Prostate gland (tissue), 2 donors: ENCODE data around the gene EWSR1. TPM values are rescaled to one million over a fixed set of nuclear protein-coding genes. Genes with fewer than 3 reads are reported as not detected.
"Not testable (repeated sequence)": the region's sequence is repeated elsewhere in the genome, so short reads cannot be mapped to it uniquely, and the experiment has no call there.

ENCODE experiments used
- DNase-seq: peaks from one replicate; pipeline ENCODE4 v3.0.0-alpha.2; 2019; ENCODE audit warnings: low spot score
- H3K27ac ChIP-seq, 2 donors: fragments of 200-600 bp; sonication (generic); 2 replicates each; pipeline ENCODE4 v1.5.1; 2017 to 2019
- H3K27me3 ChIP-seq: fragments of 200-600 bp; sonication (generic); replicated peaks from 2 replicates; pipeline ENCODE4 v1.5.1; 2019; ENCODE audit not compliant: insufficient read depth
- H3K36me3 ChIP-seq, 2 donors: fragments of 200-600 bp; sonication (generic); 1 replicate in 1 of 2; 2 replicates in 1 of 2; pipeline versions ENCODE4 v1.5.1 to v1.8.1; 2017 to 2019
- H3K4me1 ChIP-seq: fragments of 200-600 bp; sonication (generic); replicated peaks from 2 replicates; pipeline ENCODE4 v1.5.1; 2019
- H3K4me3 ChIP-seq, 2 donors: fragments of 200-600 bp; sonication (generic); 2 replicates each; pipeline ENCODE4 v1.5.1; 2017 to 2019
- H3K9me3 ChIP-seq: fragments of 200-600 bp; sonication (generic); 2 replicates; pipeline ENCODE4 v1.5.1; 2017
- POLR2A ChIP-seq: fragments of 450-650 bp; IDR thresholded peaks from one replicate; pipeline ENCODE4 v1.6.1; 2016; ENCODE audit warnings: antibody characterized with exemption, mild to moderate bottlenecking
- POLR2AphosphoS5 ChIP-seq: sonication (generic); formaldehyde crosslinking; IDR thresholded peaks from one replicate; pipeline ENCODE4 v1.6.1; 2017; ENCODE audit warnings: antibody characterized with exemption
- WGBS: methylation state at CpG from one replicate; pipeline ENCODE4 v1.1.5; 2018; 5-methylcytosine and 5-hydroxymethylcytosine counted together
- intact Hi-C: fragments of 100-400 bp; cut with DNase I; formaldehyde crosslinking; loops from one replicate; pipeline ENCODE4 v1.14.2; 2022
- total RNA-seq, 2 donors: library from RNA; depleted of rRNA; stranded (reverse); fragments of >200 nt; gene quantifications; one replicate each; pipeline ENCODE4 v1.1.0, GENCODE V29; 2016
- TF ChIP-seq, protein P1 (sequence below), 4 experiments: fragments of 200-600 bp in 2 of 4; fragments of 450-650 bp in 2 of 4; sonication (generic) in 2 of 4; IDR thresholded peaks; 1 replicate in 3 of 4; 2 replicates in 1 of 4; pipeline ENCODE4 v1.5.1; 2016 to 2019; ENCODE audit warnings: antibody characterized with exemption in 4 of 4, mild to moderate bottlenecking in 2 of 4, moderate library complexity in 2 of 4

EWSR1 gene, protein sequence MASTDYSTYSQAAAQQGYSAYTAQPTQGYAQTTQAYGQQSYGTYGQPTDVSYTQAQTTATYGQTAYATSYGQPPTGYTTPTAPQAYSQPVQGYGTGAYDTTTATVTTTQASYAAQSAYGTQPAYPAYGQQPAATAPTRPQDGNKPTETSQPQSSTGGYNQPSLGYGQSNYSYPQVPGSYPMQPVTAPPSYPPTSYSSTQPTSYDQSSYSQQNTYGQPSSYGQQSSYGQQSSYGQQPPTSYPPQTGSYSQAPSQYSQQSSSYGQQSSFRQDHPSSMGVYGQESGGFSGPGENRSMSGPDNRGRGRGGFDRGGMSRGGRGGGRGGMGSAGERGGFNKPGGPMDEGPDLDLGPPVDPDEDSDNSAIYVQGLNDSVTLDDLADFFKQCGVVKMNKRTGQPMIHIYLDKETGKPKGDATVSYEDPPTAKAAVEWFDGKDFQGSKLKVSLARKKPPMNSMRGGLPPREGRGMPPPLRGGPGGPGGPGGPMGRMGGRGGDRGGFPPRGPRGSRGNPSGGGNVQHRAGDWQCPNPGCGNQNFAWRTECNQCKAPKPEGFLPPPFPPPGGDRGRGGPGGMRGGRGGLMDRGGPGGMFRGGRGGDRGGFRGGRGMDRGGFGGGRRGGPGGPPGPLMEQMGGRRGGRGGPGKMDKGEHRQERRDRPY
- 100 to 1,000 TPM; 181 to 213 TPM for total RNA-seq

DNA sequence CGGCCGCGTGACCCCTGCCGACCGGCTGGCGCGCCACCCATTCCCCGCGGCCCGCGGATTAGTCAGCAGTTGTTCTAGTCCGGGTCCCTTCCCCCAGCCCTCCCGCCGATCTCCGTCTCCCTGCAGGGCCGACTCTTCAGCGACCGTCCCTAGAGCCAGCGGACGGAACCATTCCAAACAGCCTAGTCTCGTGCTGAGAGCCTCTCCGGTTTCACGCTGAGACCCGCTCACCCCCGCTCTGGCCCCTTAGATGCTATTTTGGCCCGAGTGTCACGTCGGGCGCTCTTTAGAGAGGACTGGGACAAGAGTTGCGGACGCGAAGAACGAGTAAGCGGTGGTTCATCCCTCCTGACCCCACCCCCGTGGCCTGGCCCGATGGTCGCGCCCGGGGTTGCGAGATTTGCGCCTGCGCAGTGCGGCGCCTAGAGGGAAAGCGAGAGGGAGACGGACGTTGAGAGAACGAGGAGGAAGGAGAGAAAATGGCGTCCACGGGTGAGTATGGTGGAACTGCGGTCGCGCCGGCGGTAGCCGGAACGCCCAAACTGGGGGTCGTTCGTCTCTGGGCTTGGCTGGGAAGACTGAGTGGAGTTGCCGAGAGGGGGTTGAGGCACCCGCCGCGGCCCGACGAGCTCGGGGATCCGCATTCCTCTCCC, at the start of gene EWSR1, which contains the start of gene RHBDD3:
TSS of gene EWSR1 (plus strand) at position 411 of the 653 bp plus-strand sequence. CDS start at position 480, 69 bp downstream.
TSS of gene RHBDD3 (minus strand) at position 124 of the 653 bp plus-strand sequence. CDS start 2,355 bp downstream, outside the sequence.
- under 1% methylated on average over 48 of the region's 67 CpGs for WGBS

DNA sequence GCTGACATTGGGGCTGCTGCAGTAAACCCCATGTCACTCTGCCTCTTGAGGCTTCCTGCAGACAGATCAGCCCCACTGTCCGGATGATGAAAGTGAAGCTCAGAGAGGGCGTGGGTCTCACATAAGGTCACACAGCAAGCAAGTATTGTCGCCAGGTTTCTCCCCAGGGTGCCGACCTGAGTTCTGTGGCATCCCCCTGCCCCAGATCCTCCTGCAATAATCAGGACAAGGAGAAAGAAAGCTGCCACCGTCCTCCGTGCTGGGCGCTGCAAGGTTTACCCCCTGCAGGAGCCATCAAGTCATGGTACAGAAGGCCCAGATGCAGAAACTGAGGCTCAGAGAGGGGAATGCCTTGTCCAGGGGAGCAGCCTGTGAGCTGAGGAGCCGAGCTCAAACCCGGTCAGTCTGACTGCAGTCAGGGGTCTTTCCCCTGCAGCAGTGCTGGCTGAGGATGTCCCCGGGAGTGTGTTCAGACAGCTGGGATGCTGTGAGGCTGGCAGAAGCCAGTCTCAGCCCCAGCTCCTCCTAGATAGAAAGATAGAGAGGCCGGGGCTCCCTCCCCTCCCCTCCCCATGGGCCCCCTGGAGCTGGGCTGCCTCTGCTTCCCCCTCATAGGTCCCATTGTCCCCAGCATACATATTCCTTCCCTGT, 49.2 kb upstream of the EWSR1 start:
- 92% methylated on average over 11 of the region's 11 CpGs for WGBS
- no peak overlapping the region for H3K27ac ChIP-seq
- intact Hi-C loops = no loop called here
- TF ChIP-seq, protein P1, sequence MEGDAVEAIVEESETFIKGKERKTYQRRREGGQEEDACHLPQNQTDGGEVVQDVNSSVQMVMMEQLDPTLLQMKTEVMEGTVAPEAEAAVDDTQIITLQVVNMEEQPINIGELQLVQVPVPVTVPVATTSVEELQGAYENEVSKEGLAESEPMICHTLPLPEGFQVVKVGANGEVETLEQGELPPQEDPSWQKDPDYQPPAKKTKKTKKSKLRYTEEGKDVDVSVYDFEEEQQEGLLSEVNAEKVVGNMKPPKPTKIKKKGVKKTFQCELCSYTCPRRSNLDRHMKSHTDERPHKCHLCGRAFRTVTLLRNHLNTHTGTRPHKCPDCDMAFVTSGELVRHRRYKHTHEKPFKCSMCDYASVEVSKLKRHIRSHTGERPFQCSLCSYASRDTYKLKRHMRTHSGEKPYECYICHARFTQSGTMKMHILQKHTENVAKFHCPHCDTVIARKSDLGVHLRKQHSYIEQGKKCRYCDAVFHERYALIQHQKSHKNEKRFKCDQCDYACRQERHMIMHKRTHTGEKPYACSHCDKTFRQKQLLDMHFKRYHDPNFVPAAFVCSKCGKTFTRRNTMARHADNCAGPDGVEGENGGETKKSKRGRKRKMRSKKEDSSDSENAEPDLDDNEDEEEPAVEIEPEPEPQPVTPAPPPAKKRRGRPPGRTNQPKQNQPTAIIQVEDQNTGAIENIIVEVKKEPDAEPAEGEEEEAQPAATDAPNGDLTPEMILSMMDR (IDR thresholded peaks at IDR 0.05) = no peak
- TF ChIP-seq POLR2AphosphoS5 = no peak
- no peak for TF ChIP-seq POLR2A
- DNase-seq = no peak
- H3K9me3 ChIP-seq = no peaks in the 10 kb centered on the region
- no peaks in the 10 kb centered on the region for H3K27me3 ChIP-seq
- H3K4me3 ChIP-seq = no peak overlapping the region
- H3K4me1 ChIP-seq = no peaks in the 10 kb centered on the region
- no peaks in the 10 kb centered on the region for H3K36me3 ChIP-seq

More for the DNA sequence above, at the start of gene EWSR1, which contains the start of gene RHBDD3:
- Histone ChIP-seq H3K4me1 (peaks cover 6% of the 10 kb centered on the region), H3K27me3 (no peaks in the 10 kb centered on the region), H3K36me3 (peaks cover 0 to 5% of the 10 kb centered on the region in 2 donors), H3K9me3 (no peaks in the 10 kb centered on the region), H3K27ac (peak within 1 kb of the TSS; percentile 97 to 98), H3K4me3 (peak within 1 kb of the TSS; percentile 84 to 92)
- intact Hi-C loops = no loop called here
- DNase-seq = peak; percentile 91
- TF ChIP-seq, protein P1 (IDR thresholded peaks at IDR 0.05) = no peak
- TF ChIP-seq POLR2AphosphoS5 (peak; percentile 96), POLR2A (peak; percentile 85)

DNA sequence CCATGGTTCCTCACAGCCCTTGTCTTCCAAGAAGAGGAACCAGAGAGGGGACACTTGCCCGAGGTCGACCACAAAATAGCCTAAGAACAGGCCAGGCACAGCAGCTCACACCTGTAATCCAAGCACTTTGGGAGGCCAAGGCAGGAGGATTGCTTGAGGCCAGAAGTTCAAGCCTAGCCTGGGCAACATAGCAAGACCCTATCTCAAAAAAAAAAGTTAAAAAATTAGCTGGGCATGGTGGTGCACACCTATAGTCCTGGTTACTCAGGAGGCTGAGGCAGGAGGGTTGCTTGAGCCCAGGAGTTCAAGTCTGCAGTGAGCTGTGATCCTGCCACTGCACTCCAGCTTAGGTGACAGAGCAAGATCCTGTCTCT, 48.7 kb upstream of the EWSR1 start:
- H3K9me3 ChIP-seq, H3K27ac ChIP-seq, H3K27me3 ChIP-seq, intact Hi-C loops, H3K36me3 ChIP-seq, DNase-seq, H3K4me1 ChIP-seq, H3K4me3 ChIP-seq: not testable (repeated sequence)
- WGBS = 82% methylated on average over 2 of the region's 2 CpGs

DNA sequence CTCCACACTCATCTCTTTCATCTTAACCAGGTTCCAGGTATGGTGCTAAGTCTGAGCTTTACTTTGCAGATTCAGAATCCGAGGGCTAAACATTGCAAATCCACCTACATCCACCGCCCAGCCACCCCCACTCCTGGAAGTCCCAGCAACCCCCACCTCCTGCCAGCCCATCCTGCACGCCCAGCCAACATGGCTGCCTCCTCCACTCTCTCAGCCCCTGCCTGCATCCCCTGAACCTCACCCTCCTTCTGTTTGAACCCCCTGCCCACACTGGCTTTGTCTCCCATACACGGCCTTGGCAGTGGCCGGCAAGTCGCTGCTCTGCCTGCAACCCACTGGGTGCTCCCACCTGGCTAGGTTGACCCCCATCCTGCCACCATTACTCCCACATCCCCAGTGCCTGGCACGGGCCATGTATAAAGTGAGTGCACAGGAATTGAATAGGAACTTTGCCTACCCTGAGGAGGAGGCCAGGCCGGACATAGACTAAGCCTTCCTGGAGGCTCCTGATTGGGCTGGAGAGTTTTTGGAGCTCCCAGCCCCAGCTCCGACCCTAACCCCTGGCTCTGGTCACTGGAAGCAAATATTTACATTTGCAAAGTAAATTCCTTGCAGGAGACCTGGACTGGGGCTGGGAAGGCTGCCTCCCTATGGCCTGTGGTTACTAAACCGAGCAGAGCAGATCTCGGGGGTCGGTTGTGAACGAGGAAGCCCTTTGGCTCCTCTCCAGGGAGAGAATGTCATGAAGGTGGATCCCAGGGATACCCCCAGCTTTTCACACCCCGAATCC, 48.0 kb upstream of the EWSR1 start:
- TF ChIP-seq POLR2AphosphoS5 (no peak), POLR2A (no peak)
- TF ChIP-seq, protein P1 (IDR thresholded peaks at IDR 0.05) = no peak
- H3K27me3 ChIP-seq = no peaks in the 10 kb centered on the region
- H3K9me3 ChIP-seq = no peaks in the 10 kb centered on the region
- intact Hi-C loops = no loop called here
- H3K36me3 ChIP-seq = no peaks in the 10 kb centered on the region
- no peaks in the 10 kb centered on the region for H3K4me1 ChIP-seq
- no peak overlapping the region for H3K4me3 ChIP-seq
- WGBS = 68% methylated on average over 14 of the region's 14 CpGs
- H3K27ac ChIP-seq = no peak overlapping the region
- no peak for DNase-seq
